ENCODE data around the gene WARS2.
"Not testable (repeated sequence)": the region's sequence is repeated elsewhere in the genome, so short reads cannot be mapped to it uniquely, and the experiment has no call there.

WARS2 gene

DNA sequence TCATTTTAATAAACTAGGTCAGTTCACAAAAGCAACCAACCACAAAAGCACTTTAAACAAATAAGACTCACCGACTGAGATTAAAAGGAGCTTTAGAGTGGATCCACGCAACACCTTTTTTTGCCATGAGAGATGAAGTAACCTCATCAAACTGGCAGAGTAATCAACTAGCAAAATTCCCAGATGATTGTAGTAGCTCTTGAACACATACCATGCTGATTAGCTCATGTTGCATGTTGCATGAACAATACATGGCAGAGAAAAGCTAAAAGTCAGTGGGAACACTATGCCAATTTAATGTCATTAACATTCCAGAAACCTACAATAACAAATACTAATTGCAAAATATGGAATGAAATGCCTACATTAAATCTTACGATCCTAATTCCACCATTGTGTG lies 4.1 kb downstream of the WARS2 start:
- no peak for DNase-seq

DNA sequence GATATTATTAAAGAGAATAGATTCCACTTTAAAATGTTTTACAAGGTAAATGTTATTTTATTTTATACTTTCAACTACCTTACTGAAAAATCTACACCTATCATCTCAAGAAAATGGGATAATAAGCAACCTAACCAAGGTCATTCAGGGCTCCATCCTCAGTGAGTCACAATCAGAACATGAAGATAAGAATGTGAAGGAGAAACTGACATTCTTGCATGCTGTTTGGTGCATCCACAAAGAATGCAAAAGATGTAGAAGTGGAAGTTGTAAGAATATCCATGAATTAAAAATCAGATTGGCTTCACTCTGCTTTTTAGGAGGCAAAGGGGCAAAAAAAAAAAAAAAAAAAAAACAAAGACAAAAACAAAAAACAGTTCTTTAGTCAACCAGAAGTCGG lies 6.5 kb downstream of the WARS2 start:
- no peak for DNase-seq

DNA sequence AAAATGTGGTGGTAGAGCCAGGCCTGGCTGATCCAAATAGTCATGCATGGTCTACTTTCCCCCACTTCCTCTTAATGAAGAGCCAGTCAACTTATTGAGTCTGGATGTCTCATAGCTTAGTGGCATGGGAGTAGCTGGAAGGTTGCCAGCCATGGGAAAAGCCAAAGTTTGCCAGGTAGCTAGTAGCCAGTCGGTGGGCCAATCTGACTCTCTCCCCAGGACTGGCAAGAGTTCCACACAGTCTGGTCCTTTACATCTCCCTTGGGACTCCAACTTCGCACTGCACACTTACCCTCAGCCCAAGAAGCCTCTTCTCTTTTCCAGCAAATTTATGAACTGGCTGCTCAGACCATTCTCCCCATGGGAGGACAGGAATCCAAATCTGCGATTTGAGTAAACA lies 8.3 kb downstream of the WARS2 start:
- DNase-seq = no peak

DNA sequence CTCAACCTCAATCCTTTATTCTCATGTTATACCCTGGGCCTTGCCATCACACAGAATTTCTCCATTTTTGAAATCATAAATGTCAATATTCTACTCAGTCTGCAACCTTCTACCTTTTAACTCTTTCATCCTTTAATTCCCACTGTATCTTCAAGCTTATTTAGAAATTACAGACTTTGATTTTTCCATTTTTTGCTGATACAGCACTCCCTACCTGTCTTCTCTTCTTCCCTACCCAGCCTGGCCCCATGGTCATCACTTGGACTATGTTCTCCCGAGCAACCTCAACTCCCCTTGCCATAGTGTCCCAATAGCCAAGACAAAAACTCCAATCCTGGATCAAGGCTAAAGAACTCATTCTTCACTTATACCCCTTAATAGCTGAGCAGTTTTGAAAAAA lies 14.6 kb downstream of the WARS2 start:
- DNase-seq = no peak

DNA sequence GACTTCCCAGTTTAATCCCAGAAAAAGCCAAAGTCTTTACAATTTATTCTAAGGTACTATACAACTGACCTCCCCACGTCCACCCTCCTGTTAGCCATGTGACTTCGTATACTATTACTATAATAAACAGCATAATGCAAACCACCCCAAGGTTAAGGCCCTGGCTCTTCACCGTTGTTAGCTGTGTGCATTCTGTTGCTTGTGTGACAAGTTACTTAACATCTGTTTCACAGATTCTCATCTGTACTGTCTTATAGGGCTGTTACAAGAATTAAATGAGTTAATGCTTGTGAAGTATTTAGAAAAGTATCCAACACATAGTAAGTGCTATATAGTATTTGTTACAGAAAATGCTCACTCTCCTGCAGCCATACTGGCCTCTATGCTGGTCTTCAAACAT lies 15.7 kb downstream of the WARS2 start:
- no peak for DNase-seq

DNA sequence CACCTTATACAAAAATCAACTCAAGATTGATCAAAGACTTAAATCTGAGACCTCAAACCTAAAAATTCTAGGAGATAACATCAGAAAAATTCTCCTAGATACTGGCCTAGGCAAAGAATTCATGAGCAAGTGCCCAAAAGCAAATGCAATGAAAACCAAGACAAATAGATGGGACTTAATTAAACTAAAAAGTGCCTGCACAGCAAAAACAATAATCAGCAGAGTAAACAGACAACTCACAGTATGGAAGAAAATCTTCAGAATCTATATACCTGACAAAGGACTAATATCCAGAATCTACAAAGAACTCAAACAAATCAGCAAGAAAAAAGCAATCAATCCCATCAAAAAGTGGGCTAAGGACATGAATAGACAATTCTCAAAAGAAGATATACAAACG lies 18.6 kb downstream of the WARS2 start:
- not testable (repeated sequence) for DNase-seq

DNA sequence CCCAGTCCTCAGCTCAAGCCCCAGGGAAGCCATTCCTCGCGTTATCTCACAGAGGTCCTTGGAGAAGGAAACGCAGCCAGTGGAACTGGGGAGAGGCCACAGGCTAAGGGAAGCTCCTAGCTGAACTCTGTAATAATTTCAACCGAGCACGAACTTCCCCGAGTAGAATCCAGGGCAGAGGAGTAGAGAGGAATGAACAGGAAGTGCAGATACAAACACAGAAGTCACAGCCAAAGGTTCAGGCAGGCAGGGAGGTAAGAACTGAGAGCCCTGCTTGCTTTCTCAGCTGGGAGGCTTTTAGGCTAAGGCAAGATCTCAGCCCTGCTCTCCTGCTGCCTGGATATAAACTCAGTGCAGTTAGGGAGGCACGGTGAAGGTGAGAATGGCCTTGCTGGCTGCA lies 23.7 kb downstream of the WARS2 start:
- no peak for DNase-seq

DNA sequence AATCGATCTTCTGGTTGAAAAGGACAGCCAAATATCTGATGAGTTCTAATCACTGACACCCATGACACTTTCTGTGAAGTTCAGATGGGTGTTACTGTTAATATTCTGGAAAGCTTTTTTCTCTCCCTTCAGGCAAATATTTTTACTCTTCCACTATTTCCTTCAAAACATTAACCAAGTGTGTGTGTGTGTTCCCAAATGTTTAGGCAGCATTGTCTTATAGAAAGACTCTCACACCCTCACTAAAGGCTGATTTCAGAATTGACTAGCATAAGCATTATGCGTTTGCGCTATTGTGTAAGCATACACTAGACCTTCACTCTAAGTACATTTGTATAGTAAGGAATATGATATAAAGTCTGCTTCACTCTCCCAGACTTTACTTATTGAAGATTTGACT lies 24.7 kb downstream of the WARS2 start:
- DNase-seq = no peak

DNA sequence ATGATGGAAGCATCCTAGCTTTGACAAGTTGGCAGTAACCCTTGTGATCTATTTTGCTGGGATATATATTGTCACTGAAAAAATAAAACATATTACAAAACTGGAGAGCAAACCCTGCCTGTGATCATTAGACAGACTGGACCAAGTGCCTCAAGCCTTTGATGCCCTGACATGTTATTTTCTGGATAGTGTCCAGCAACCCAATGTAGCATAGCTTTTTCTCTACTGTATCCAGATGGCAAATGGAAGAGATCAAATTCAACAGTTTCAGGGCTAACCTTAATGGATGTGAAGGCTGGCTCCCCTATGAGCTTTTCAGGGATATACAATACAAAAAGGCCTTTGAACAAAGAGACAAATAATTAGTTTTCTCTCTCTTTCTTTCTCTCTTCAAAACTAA lies 25.1 kb downstream of the WARS2 start:
- no peak for DNase-seq

DNA sequence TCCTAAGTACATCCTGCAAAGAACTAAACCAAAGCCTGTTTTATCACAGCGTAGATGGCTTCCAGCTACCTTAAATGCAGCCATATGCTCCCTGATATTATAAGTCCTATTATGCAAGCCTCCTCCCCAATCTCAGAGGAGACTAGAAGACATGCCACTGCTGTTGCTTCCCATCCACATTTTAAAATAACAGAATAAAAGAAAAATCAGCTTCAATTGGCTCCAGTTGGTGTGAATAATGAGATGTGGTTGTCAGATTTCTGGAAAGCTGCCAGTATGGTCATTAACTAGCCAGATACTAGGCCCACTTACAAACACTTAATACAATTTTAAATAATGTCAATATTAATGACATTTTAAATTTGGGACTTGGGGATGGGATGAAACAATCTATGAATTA lies 25.7 kb downstream of the WARS2 start:
- DNase-seq = no peak

DNA sequence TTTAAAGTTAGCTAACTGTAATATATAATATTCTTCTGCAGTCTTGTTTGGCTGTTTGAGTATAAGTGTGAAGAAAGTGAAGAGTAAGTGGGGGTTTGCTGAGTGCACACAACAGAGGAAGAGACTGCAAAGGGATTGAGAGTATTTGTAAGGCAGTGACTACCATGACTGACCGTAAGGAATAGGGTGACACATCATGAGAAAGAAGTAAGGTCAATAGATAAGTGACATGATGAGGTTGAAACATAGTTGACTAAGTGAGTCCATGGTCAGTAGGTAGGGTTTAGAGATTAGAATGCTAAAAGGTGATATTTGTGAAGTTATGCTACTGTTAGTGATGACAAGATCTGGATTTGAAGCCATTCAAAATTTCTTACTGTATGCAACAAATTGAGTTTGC lies 27.7 kb downstream of the WARS2 start:
- DNase-seq = no peak

DNA sequence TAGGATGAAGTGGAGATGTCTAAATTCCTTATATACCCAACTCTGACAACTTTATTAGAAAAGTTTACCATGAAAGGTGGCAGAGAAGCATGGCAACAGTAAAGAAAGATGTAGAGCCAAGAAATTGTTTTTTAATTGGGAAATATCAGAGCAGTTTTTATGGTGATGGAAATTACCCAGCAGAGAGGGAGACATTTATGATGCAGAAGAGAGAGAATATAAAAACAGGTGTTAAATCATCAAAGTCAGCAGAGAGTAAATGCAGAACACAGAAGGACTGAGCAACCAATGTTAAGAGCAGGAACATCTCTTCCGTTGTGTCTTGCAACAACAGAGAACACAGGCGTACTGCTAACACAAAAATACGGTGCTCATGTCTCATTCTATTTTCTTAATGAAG lies 28.2 kb downstream of the WARS2 start:
- DNase-seq = no peak

DNA sequence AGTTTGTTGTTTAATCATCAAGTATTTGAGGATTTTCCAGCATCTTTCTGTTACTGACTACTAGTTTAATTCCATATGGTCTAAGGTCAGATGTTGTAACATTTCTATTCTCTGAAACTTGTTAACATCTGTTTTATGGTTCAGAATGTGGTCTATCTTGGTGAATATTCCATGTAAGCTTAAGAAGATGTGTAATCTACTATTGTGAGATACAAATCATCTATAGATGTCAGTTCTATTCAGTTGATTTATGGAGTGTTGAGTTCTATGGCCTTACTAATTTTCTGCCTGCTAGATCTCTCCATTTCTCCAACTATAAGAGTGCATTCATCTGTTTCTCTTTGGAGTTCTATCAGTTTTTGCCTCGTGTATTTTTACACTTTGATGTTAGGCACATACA lies 31.5 kb downstream of the WARS2 start:
- no peak for DNase-seq

DNA sequence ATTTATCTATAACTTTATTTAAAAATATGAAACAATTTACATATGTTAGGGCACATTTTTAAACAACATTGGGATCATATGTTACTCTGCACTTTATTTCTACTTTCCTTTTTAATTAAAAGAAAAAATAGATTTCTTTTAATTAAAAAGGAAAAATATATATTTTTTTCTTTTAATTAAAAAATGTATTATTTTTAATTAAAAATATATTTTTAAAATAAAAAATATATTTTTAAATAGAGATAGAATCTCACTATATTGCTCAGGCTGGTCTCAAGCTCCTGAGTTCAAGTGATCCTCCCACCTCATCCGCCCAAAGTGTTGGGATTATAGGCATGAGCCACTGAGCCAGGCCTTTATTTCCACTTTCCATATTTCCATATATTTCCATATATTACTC lies 36.7 kb downstream of the WARS2 start:
- DNase-seq = no peak

DNA sequence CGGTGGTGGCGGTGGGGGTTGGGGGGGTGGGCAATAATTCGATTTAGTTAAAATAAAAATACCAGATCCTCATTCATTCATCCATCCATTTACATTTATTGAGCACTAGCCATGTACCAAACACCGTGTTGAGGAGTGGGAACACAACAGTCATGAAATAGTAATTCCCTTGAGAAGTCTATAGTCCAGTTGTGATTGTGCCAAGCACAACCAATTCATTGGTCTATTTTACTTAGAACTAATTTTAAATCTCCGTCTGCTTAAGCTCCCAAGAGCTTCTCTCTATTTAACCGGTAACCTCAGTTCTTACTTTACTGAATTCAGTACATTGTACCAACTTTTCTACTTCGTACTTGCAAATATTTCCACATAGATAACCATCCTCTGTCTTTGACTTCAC lies 38.4 kb downstream of the WARS2 start:
- DNase-seq = no peak

DNA sequence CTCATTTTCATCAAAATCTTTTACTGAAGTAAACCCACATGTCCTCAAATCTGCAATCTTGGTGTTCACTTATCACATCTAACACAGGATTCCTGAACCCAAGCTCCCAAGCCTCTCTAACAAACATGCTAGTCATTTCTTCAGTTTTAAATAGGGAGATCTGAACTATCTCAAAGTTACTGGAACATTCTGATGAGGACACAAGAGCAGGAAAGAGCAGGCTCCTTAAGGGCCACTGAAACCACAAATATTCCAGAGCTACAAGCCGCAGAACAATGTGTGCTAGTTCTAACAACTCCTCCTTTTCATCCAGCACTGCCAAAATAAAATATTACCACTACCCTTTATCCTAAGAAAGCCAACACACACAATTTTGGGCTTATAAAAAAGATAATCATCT lies 38.9 kb downstream of the WARS2 start:
- no peak for DNase-seq

DNA sequence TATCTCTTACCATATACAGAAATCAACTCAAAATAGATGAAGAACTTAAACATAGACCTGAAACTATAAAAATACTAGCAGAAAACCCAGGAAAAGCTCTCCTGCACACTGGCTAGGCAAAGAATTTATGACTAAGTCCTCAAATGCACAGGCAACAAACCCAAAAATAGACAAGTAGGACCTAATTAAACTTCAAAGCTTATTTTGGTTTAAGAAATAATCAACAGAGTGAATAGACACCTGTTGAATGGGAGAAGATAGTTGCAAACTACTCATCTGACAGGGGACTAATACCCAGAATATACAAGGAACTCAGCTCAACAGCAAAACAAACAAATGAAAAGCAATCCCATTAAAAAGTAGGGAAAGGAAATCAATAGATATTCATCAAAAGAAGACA lies 40.7 kb downstream of the WARS2 start:
- DNase-seq = no peak

DNA sequence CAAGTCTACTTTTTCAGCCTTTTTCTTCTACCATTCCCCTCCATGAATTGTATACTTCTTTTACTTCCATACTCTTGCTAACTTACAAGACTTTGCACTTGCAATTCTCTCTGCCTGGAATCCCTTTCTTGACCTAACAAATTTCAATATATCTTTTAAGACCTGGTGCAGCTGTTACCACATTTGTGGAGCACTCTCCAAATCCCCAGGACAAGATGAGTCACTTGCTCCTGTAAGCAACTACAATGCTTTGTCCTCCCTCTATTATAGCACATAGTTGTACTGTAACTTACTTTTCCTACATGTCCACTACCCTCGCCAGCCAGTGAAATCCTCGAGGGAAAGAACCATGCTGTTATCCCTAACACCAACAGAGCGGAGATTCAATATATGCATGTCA lies 43.1 kb downstream of the WARS2 start:
- no peak for DNase-seq

DNA sequence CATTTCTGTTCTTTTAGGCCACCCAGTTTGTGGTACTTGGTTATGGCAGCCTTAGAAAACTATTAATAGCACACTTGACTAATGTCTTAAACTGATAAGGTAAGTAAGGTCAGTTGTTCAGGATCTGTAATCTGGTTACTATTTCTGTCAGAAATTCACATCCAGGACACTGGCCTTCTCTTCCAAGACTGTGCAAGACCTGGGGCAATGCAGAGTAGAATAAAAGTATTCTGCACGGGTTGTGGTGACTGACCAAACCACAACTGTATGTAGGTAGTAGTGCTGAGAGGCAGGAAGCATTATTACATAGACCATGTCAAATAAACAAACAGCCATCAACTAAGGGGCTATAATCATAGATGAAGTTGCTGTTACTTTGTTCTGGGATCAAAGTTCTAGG lies 46.7 kb downstream of the WARS2 start:
- no peak for DNase-seq

DNA sequence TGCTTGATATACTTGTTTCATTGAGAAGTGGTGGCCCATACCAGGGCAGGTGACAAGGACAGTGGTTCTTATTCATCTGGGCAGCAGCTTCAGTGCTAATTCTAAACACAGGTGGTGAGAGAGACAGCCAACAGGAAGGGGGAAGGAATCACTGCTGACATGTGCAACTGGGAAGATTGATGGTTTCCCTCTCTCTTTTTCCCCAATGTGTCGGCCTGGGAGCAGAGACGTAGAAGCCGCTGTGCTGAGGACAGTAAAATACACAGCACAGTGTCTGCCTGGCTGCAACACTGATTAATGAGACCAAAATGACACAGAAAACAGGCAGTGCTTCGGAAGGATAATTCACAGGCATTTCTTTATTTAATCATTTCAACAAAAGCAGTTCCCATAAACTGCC lies 48.8 kb downstream of the WARS2 start:
- no peak for DNase-seq

DNA sequence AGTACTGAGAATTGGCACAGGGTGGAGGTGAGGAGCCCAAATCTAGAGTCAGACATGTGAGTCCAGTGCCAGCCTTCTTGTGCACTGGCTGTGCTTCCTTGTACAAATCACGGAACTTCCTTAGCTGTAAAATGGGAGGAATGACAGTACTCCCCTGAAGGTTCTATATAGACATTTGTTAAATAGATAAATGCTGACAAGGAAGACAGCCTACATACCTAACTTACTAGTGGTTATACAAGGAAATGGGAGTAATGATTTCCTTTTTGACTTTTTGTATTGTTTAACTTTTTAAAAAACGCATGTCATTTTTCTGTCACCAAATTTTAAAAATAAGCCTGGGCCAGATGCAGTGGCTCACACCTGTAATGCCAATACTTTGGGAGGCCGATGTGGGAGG lies 50.2 kb downstream of the WARS2 start:
- DNase-seq = no peak

DNA sequence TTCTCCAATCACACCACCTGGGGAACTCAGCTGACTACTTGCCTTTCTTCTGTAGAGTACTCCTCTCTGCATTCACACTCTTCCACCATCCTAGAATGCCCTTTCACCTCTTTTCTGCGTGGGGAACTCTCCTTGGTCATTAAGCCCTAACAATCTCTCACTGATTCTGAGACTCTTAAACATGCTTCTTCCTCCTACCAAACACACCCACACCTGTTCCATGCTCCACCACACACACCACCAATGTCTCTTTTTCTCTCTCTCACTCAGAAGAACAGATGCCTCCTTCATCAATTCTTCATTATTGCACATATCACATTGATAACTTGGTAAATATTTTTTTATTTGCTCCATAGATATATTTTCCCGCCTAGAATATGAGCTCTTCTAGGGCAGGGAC lies 53.6 kb downstream of the WARS2 start:
- no peak for DNase-seq

DNA sequence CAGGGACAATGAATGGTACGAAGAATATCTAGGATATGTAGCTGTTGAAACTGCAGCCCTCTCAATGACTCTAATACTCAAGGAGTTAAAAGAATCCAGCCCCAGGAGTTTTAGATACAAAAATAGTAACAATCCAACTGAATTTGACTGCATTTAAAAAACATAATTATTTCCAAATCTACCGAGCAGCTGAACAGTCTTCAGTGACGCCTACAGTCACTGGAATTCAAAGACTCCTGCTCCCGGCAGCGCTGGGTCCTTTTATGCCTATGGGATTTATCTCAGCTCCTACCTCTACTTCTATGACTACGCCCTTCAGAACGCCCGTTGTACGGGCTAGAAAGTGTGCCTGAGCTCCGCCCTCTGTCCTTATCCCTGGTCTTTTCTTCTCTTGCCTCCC lies 55.7 kb downstream of the WARS2 start:
- no peak for DNase-seq

DNA sequence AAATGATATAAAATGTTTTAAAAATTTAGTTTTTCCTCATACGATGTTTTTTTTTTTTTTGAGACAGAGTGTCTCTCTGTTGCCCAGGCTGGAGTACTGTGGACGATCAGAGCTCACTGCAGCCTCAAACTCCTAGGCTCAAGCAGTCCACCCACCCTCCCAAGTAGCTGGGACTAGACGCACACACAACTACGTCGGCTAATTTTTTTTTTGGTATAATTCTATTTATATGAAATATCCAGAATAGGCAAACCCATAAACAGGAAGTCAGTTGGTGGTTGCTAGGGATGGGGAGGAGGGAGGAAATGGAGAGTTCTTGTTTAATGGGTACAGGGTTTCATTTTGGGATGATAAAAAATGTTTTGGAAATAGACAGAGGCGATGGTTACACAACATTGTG lies 56.5 kb downstream of the WARS2 start:
- DNase-seq = no peak

DNA sequence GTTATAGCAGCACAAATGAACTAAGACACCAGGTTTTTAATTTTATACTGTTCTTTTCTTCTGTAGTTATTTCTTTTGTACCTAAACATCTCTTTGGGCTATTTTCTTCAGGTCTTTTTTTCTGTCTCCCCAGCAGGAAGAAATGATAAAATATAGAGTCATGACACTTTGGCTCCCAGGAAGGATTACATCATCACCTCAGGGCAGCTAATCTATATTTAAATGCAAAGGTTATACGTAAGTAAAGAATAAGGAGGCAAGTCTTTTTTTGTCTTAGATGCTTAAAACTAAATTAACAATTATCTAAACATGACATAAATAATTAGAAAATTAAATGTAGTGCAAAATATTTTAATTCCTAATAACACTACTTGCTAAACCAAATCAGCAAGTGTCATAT lies 57.0 kb downstream of the WARS2 start:
- DNase-seq = no peak

DNA sequence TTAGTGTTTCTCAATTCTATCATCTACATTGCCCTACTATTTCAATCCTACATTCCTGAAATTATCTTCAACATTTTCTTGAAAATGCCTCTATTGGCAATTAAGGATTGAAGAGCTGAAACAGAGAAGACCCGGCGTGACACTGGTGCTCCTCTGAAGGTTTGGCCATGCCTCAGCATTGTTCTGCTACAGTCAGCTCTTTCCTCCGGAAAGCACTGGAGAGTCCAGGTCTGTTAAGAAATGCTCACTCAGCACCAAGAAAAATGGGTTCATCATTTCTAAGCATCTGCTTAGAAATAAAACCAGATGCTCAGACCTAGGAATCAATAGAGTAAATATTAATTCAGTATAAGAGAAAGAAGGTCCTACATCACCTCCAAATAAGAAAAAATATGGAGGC lies 58.8 kb downstream of the WARS2 start:
- DNase-seq = no peak

DNA sequence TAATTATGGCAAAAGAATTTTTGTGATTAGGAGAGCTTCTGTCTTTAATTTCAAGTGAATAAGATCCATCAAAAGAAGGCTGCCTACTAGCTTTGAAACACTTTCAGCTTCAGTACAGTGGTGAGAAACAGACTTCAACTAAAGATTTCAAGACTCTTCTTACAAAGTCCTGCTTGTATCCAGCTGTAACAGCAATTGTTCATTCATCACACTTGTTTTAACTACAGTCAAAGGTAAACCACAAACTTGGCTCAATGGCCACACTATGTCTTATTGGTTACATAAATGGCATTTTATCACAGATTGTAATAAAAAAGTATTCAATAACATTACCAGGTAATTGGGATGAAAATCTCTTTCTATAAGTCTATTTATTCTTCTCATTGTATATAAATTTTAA lies 59.2 kb downstream of the WARS2 start:
- no peak for DNase-seq
